Effector CD4-positive, alpha-beta T cell (primary cell): ENCODE results near the gene FLRT3. TPM values are rescaled to one million over a fixed set of nuclear protein-coding genes. Genes with fewer than 3 reads are reported as not detected.

Experiments
- DNase-seq: peaks from one replicate; pipeline ENCODE4 v3.0.0-alpha.2; 2020
- total RNA-seq: gene quantifications from one replicate; lab custom pipeline; 2026; lab: John Stamatoyannopoulos, UW

The FLRT3 gene
- not detected for total RNA-seq

GRCh38 chr20:14337400-14338171 is at the start of gene FLRT3:
FLRT3 (minus strand) TSS chr20:14337612; CDS start chr20:14327506, 10,106 bp downstream.
- no peak for DNase-seq

- DNase-seq, result no peak
Measured at GRCh38 chr20:14386726-14387125, 49.3 kb upstream of the FLRT3 start.

GRCh38 chr20:14385176-14385740 is 47.8 kb upstream of the FLRT3 start:
- no peak for DNase-seq

GRCh38 chr20:14384416-14385175 is 47.2 kb upstream of the FLRT3 start:
- DNase-seq, result no peak

- DNase-seq, result no peak
Measured at GRCh38 chr20:14383335-14383734, 45.9 kb upstream of the FLRT3 start.

- DNase-seq, result no peak
Measured at GRCh38 chr20:14378326-14378725, 40.9 kb upstream of the FLRT3 start.

- no peak for DNase-seq
Measured at GRCh38 chr20:14375416-14375985, 38.1 kb upstream of the FLRT3 start.

- no peak for DNase-seq
Measured at GRCh38 chr20:14374196-14374595, 36.8 kb upstream of the FLRT3 start.

- no peak for DNase-seq
Measured at GRCh38 chr20:14361509-14362345, 24.3 kb upstream of the FLRT3 start.

GRCh38 chr20:14360416-14360815 is 23.0 kb upstream of the FLRT3 start:
- DNase-seq, result no peak

- no peak for DNase-seq
Measured at GRCh38 chr20:14355791-14356190, 18.4 kb upstream of the FLRT3 start.

- no peak for DNase-seq
Measured at GRCh38 chr20:14344746-14345145, 7.3 kb upstream of the FLRT3 start.

- DNase-seq, result no peak
Measured at GRCh38 chr20:14343491-14344065, 6.2 kb upstream of the FLRT3 start.

- no peak for DNase-seq
Measured at GRCh38 chr20:14342918-14343317, 5.5 kb upstream of the FLRT3 start.

GRCh38 chr20:14341801-14342200 is 4.4 kb upstream of the FLRT3 start:
- no peak for DNase-seq

GRCh38 chr20:14336686-14337085 is 726 bp downstream of the FLRT3 start:
- no peak for DNase-seq

- no peak for DNase-seq
Measured at GRCh38 chr20:14335052-14335451, 2.4 kb downstream of the FLRT3 start.

GRCh38 chr20:14334306-14334930 is 3.0 kb downstream of the FLRT3 start:
- no peak for DNase-seq

GRCh38 chr20:14333721-14334120 is 3.7 kb downstream of the FLRT3 start:
- no peak for DNase-seq

- DNase-seq, result no peak
Measured at GRCh38 chr20:14332866-14333265, 4.5 kb downstream of the FLRT3 start.

GRCh38 chr20:14331646-14332045 is 5.8 kb downstream of the FLRT3 start:
- DNase-seq, result no peak

- DNase-seq, result no peak
Measured at GRCh38 chr20:14319704-14320103, 17.7 kb downstream of the FLRT3 start.
